PC-3 (cell line): ENCODE results near the gene SCAP. TPM values are rescaled to one million over a fixed set of nuclear protein-coding genes. Genes with fewer than 3 reads are reported as not detected.

Experiments
- ATAC-seq: fragments of 200-7000 bp; cut with Tn5 transposase; 2 replicates; pipeline ENCODE4 v1.9.1; 2020; ENCODE audit warnings: mild to moderate bottlenecking, moderate library complexity
- BruUV-seq: library from RNA; stranded (reverse); fragments of 400-500 nt; replicated peaks from 2 replicates; lab custom pipeline; 2021; lab: Mats Ljungman, UMichigan
- CTCF ChIA-PET: fragments of 300-600 bp; sonication (Branson Sonifier 250); formaldehyde crosslinking; loops from one replicate; lab custom pipeline; 2022; ENCODE audit warnings: antibody characterized with exemption; lab: Charles Lee
- POLR2A ChIA-PET: fragments of 300-600 bp; sonication (Branson Sonifier 250); formaldehyde crosslinking; loops from one replicate; lab custom pipeline; 2022; ENCODE audit warnings: antibody characterized with exemption; ENCODE audit not compliant: unreplicated experiment; lab: Charles Lee
- DNase-seq: peaks from one replicate; pipeline ENCODE4 v3.0.0-alpha.2; 2015
- H2AFZ ChIP-seq: fragments of 300-600 bp; sonication (generic); 2 replicates; pipeline ENCODE4 v1.6.0; 2016; ENCODE audit warnings: antibody characterized with exemption, low read length
- H3F3A ChIP-seq: fragments of 300-600 bp; sonication (generic); one replicate; pipeline ENCODE4 v1.6.0; 2017; ENCODE audit warnings: antibody characterized with exemption, low read length, control low read depth, mild to moderate bottlenecking; ENCODE audit not compliant: unreplicated experiment
- H3K27ac ChIP-seq: fragments of 300-600 bp; sonication (generic); 2 replicates; pipeline ENCODE4 v1.5.1; 2016; ENCODE audit warnings: mild to moderate bottlenecking, low read length
- H3K27me3 ChIP-seq: fragments of 300-600 bp; sonication (generic); 2 replicates; pipeline ENCODE4 v1.6.1; 2016; ENCODE audit warnings: low read length, mixed read lengths
- H3K36me3 ChIP-seq: fragments of 300-600 bp; sonication (generic); 2 replicates; pipeline ENCODE4 v1.6.1; 2016; ENCODE audit warnings: low read depth, mixed run types, low read length, mixed read lengths
- H3K4me1 ChIP-seq: fragments of 300-600 bp; sonication (generic); 2 replicates; pipeline ENCODE4 v1.5.1; 2016; ENCODE audit warnings: low read length; ENCODE audit not compliant: insufficient read depth
- H3K4me2 ChIP-seq: fragments of 300-600 bp; sonication (generic); 2 replicates; pipeline ENCODE4 v1.6.0; 2016; ENCODE audit warnings: low read length
- H3K4me3 ChIP-seq: fragments of 300-600 bp; sonication (generic); 2 replicates; pipeline ENCODE4 v1.5.1; 2016; ENCODE audit warnings: mild to moderate bottlenecking, low read length, mixed read lengths
- H3K79me2 ChIP-seq: fragments of 300-600 bp; sonication (generic); 2 replicates; pipeline ENCODE4 v1.6.1; 2017; ENCODE audit warnings: low read length, mixed read lengths
- H3K9ac ChIP-seq: fragments of 300-600 bp; sonication (generic); 2 replicates; pipeline ENCODE4 v1.6.0; 2016; ENCODE audit warnings: mild to moderate bottlenecking, low read length
- H3K9me2 ChIP-seq: fragments of 300-600 bp; sonication (generic); replicated peaks from 2 replicates; pipeline ENCODE4 v1.6.1; 2016; ENCODE audit warnings: mixed run types, low read length, mixed read lengths
- H3K9me3 ChIP-seq: fragments of 300-600 bp; sonication (generic); 2 replicates; pipeline ENCODE4 v1.6.1; 2016; ENCODE audit warnings: low read length, mixed read lengths
- H4K20me1 ChIP-seq: fragments of 300-600 bp; sonication (generic); 2 replicates; pipeline ENCODE4 v1.6.1; 2016; ENCODE audit warnings: low read length, mixed read lengths
- CTCF ChIP-seq: fragments of 300-600 bp; sonication (generic); conservative IDR thresholded peaks from 2 replicates; pipeline ENCODE4 v1.5.1; 2017; ENCODE audit warnings: antibody characterized with exemption, low read depth, mild to moderate bottlenecking, low read length
- EZH2 ChIP-seq: fragments of 300-600 bp; sonication (generic); IDR thresholded peaks from one replicate; pipeline ENCODE4 v1.6.1; 2017; ENCODE audit warnings: antibody characterized with exemption, mild to moderate bottlenecking, low read length; ENCODE audit not compliant: unreplicated experiment
- EZH2phosphoT487 ChIP-seq: fragments of 300-600 bp; sonication (generic); IDR thresholded peaks from 2 replicates; pipeline ENCODE4 v1.6.1; 2018; ENCODE audit warnings: mild to moderate bottlenecking, antibody characterized with exemption, low read length, borderline replicate concordance
- intact Hi-C: fragments of 100-400 bp; cut with micrococcal nuclease; formaldehyde crosslinking; loops from 2 replicates; pipeline ENCODE4 v1.9.0; 2023
- total RNA-seq: library from RNA; depleted of rRNA; stranded (reverse); fragments of >200 nt; gene quantifications from 2 replicates; pipeline ENCODE4 v1.2.3, GENCODE V29; 2014

The SCAP gene
- total RNA-seq, 1 experiment from 2014 or later, result 84.7 TPM

GRCh38 chr3:47440131-47440530 is 35.6 kb downstream of the SCAP start:
- Histone ChIP-seq H3K4me3 (no peak overlapping the region), H3K4me2 (no peak overlapping the region), H4K20me1 (no peaks in the 10 kb centered on the region), H3F3A (no peaks in the 10 kb centered on the region), H3K27ac (no peak overlapping the region), H3K79me2 (peaks cover 19% of the 10 kb centered on the region), H3K9ac (no peak overlapping the region), H3K27me3 (no peaks in the 10 kb centered on the region), H3K9me3 (no peaks in the 10 kb centered on the region), H3K4me1 (peaks cover 20% of the 10 kb centered on the region), H3K36me3 (peaks cover 7% of the 10 kb centered on the region), H2AFZ (no peak overlapping the region), H3K9me2 (no peaks in the 10 kb centered on the region)
- ChIA-PET CTCF (interaction anchor here (1.2 kb wide), 1 partner anchor 35 kb away, joined by 4 read pairs; the partner anchor contains the start of gene SCAP), POLR2A (no interaction called here)
- ATAC-seq, result 0 out of 2 replicates have a peak, but pooled peaks have one; percentile 17
- no TSS peak for BruUV-seq
- peak; percentile 31 for DNase-seq
- intact Hi-C loops, result no loop called here
- TF ChIP-seq EZH2, result no peak
- peak; percentile 56 for TF ChIP-seq CTCF

GRCh38 chr3:47436180-47436579 is 39.6 kb downstream of the SCAP start:
- CTCF ChIA-PET, result interaction anchor here (0.5 to 0.6 kb wide), 2 partner anchors 77 to 353 kb away, joined by 5 to 6 read pairs; no protein-coding TSS in a partner anchor
- intact Hi-C loops, result no loop called here
- POLR2A ChIA-PET, result no interaction called here

More at GRCh38 chr3:47436180-47436579, 39.6 kb downstream of the SCAP start:
- no peaks in the 10 kb centered on the region for H4K20me1 ChIP-seq
- H3K9ac ChIP-seq, result no peak overlapping the region
- DNase-seq, result no peak
- BruUV-seq, result no TSS peak
- no peaks in the 10 kb centered on the region for H3K9me2 ChIP-seq
- no peak for ATAC-seq
- no peak overlapping the region for H3K4me3 ChIP-seq
- no peak overlapping the region for H3K27ac ChIP-seq
- no peaks in the 10 kb centered on the region for H3F3A ChIP-seq
- no peak overlapping the region for H3K4me2 ChIP-seq
- H3K4me1 ChIP-seq, result peaks cover 12% of the 10 kb centered on the region
- H3K79me2 ChIP-seq, result no peaks in the 10 kb centered on the region
- TF ChIP-seq EZH2 (no peak), CTCF (no peak), EZH2phosphoT487 (no peak)
- no peaks in the 10 kb centered on the region for H3K27me3 ChIP-seq
- H3K36me3 ChIP-seq, result peaks cover 23% of the 10 kb centered on the region
- H2AFZ ChIP-seq, result no peak overlapping the region
- H3K9me3 ChIP-seq, result no peaks in the 10 kb centered on the region
